Thyroid gland (tissue), 4 donors: ENCODE data around the gene HNRNPAB.

ENCODE experiments used
- POLR2A ChIP-seq, 2 donors: fragments of 450-650 bp; IDR thresholded peaks; one replicate each; pipeline ENCODE4 v1.6.1; 2017; ENCODE audit warnings: antibody characterized with exemption in 2 of 2, mild to moderate bottlenecking in 2 of 2, moderate library complexity in 1 of 2
- TF ChIP-seq, protein P1 (sequence below), 6 experiments: fragments of 200-600 bp in 3 of 6; fragments of 450-650 bp in 3 of 6; sonication (generic) in 3 of 6; IDR thresholded peaks; one replicate each; pipeline ENCODE4 v1.5.1; 2016 to 2019; ENCODE audit warnings: antibody characterized with exemption in 6 of 6, mild to moderate bottlenecking in 2 of 6, inconsistent platforms in 1 of 6, moderate library complexity in 1 of 6

- TF ChIP-seq, protein P1, sequence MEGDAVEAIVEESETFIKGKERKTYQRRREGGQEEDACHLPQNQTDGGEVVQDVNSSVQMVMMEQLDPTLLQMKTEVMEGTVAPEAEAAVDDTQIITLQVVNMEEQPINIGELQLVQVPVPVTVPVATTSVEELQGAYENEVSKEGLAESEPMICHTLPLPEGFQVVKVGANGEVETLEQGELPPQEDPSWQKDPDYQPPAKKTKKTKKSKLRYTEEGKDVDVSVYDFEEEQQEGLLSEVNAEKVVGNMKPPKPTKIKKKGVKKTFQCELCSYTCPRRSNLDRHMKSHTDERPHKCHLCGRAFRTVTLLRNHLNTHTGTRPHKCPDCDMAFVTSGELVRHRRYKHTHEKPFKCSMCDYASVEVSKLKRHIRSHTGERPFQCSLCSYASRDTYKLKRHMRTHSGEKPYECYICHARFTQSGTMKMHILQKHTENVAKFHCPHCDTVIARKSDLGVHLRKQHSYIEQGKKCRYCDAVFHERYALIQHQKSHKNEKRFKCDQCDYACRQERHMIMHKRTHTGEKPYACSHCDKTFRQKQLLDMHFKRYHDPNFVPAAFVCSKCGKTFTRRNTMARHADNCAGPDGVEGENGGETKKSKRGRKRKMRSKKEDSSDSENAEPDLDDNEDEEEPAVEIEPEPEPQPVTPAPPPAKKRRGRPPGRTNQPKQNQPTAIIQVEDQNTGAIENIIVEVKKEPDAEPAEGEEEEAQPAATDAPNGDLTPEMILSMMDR (IDR thresholded peaks at IDR 0.05): no peak
- TF ChIP-seq POLR2A (IDR thresholded peaks at IDR 0.05): no peak
These were observed 9.4 kb downstream of the HNRNPAB start for GRCh38 chr5:178213748-178214151.
